Adipocyte (in vitro differentiated cells): Measurements from ENCODE around the gene RASSF5.
A peak's percentile ranks its signal among the peaks of the same experiment; 100 is the strongest.
"Not testable (repeated sequence)": the region's sequence is repeated elsewhere in the genome, so short reads cannot be mapped to it uniquely, and the experiment has no call there.

ENCODE experiments used
- DNase-seq: peaks from one replicate; pipeline ENCODE4 v3.0.0-alpha.2; 2015; ENCODE audit warnings: low read depth
- H3K27me3 ChIP-seq: replicated peaks from 2 replicates; pipeline ENCODE4 v1.7.0; 2013; ENCODE audit warnings: mild to moderate bottlenecking, low read length, moderate library complexity; ENCODE audit not compliant: control insufficient read depth, insufficient read depth
- H3K36me3 ChIP-seq: 2 replicates; pipeline ENCODE4 v1.7.0; 2013; ENCODE audit warnings: low read length, mild to moderate bottlenecking, moderate library complexity; ENCODE audit not compliant: control insufficient read depth, insufficient read depth, severe bottlenecking
- H3K4me1 ChIP-seq: 2 replicates; pipeline ENCODE4 v1.7.0; 2013; ENCODE audit warnings: mild to moderate bottlenecking, low read length, moderate library complexity; ENCODE audit not compliant: control insufficient read depth, insufficient read depth
- H3K4me3 ChIP-seq: 2 replicates; pipeline ENCODE4 v1.7.0; 2013; ENCODE audit warnings: mild to moderate bottlenecking, low read length, moderate library complexity
- H3K9ac ChIP-seq: 2 replicates; pipeline ENCODE4 v1.7.0; 2013; ENCODE audit warnings: mild to moderate bottlenecking, low read length, moderate library complexity
- H3K9me3 ChIP-seq: 2 replicates; pipeline ENCODE4 v1.7.0; 2013; ENCODE audit warnings: mild to moderate bottlenecking, low read length, moderate library complexity; ENCODE audit not compliant: control insufficient read depth

Gene RASSF5

GRCh38 chr1:206600527-206600926 is 93.2 kb downstream of the RASSF5 start:
- no peak for DNase-seq
- Histone ChIP-seq H3K9ac (no peak overlapping the region), H3K4me3 (no peak overlapping the region), H3K4me1 (peaks cover 16% of the 10 kb centered on the region), H3K9me3 (no peaks in the 10 kb centered on the region), H3K27me3 (no peaks in the 10 kb centered on the region), H3K36me3 (peaks cover 76% of the 10 kb centered on the region)

- no peak overlapping the region for H3K4me3 ChIP-seq
- no peak overlapping the region for H3K9ac ChIP-seq
Measured at GRCh38 chr1:206604861-206605260, 97.5 kb downstream of the RASSF5 start.

GRCh38 chr1:206606867-206607266 is 99.5 kb downstream of the RASSF5 start:
- Histone ChIP-seq H3K9me3 (no peaks in the 10 kb centered on the region), H3K9ac (no peak overlapping the region), H3K4me3 (no peak overlapping the region), H3K27me3 (no peaks in the 10 kb centered on the region), H3K4me1 (peaks cover 14% of the 10 kb centered on the region), H3K36me3 (peaks cover 42% of the 10 kb centered on the region)
- peak; percentile 23 for DNase-seq

More at GRCh38 chr1:206604861-206605260, 97.5 kb downstream of the RASSF5 start:
- DNase-seq: no peak
- Histone ChIP-seq H3K36me3 (peaks cover 46% of the 10 kb centered on the region), H3K27me3 (no peaks in the 10 kb centered on the region), H3K4me1 (peaks cover 19% of the 10 kb centered on the region), H3K9me3 (no peaks in the 10 kb centered on the region)

- H3K9ac ChIP-seq: no peak overlapping the region
- no peaks in the 10 kb centered on the region for H3K9me3 ChIP-seq
- H3K4me1 ChIP-seq: peaks cover 14% of the 10 kb centered on the region
- no peak overlapping the region for H3K4me3 ChIP-seq
- DNase-seq: peak; percentile 60
- H3K36me3 ChIP-seq: peaks cover 28% of the 10 kb centered on the region
- no peaks in the 10 kb centered on the region for H3K27me3 ChIP-seq
Measured at GRCh38 chr1:206608108-206608698, 100.9 kb downstream of the RASSF5 start.

- no peak for DNase-seq
- no peak overlapping the region for H3K9ac ChIP-seq
- peaks cover 17% of the 10 kb centered on the region for H3K36me3 ChIP-seq
- no peak overlapping the region for H3K4me3 ChIP-seq
- peaks cover 14% of the 10 kb centered on the region for H3K4me1 ChIP-seq
- no peaks in the 10 kb centered on the region for H3K27me3 ChIP-seq
- no peaks in the 10 kb centered on the region for H3K9me3 ChIP-seq
Measured at GRCh38 chr1:206609229-206609991, 102.1 kb downstream of the RASSF5 start.

- Histone ChIP-seq H3K4me1 (peaks cover 14% of the 10 kb centered on the region), H3K27me3 (no peaks in the 10 kb centered on the region)
- peak; percentile 98 for DNase-seq
Measured at GRCh38 chr1:206612129-206612876, 105.0 kb downstream of the RASSF5 start, which contains the start of gene EIF2D. Gene EIF2D, minus strand, starts transcription at chr1:206612465. Its CDS starts 123 bp downstream, at chr1:206612342.

GRCh38 chr1:206626396-206626795 is 119.1 kb downstream of the RASSF5 start:
- H3K4me1 ChIP-seq, DNase-seq, H3K4me3 ChIP-seq, H3K9me3 ChIP-seq, H3K27me3 ChIP-seq, H3K36me3 ChIP-seq, H3K9ac ChIP-seq: not testable (repeated sequence)

More at GRCh38 chr1:206612129-206612876, 105.0 kb downstream of the RASSF5 start, which contains the start of gene EIF2D:
- Histone ChIP-seq H3K9ac (peak within 1 kb of the TSS; percentile 98), H3K4me3 (peak within 1 kb of the TSS; percentile 97), H3K36me3 (no peaks in the 10 kb centered on the region), H3K9me3 (no peaks in the 10 kb centered on the region)

GRCh38 chr1:206628916-206629315 is 121.6 kb downstream of the RASSF5 start:
- Histone ChIP-seq H3K4me3 (no peak overlapping the region), H3K27me3 (no peaks in the 10 kb centered on the region), H3K9me3 (no peaks in the 10 kb centered on the region), H3K36me3 (no peaks in the 10 kb centered on the region), H3K9ac (no peak overlapping the region), H3K4me1 (peaks cover 8% of the 10 kb centered on the region)
- DNase-seq: no peak

- no peaks in the 10 kb centered on the region for H3K9me3 ChIP-seq
- peak; percentile 85 for DNase-seq
Measured at GRCh38 chr1:206631085-206631509, 123.8 kb downstream of the RASSF5 start.

GRCh38 chr1:206633708-206634121 is 126.4 kb downstream of the RASSF5 start:
- Histone ChIP-seq H3K4me3 (peak overlapping the region; percentile 95), H3K9ac (peak overlapping the region; percentile 89), H3K9me3 (no peaks in the 10 kb centered on the region), H3K4me1 (peaks cover 39% of the 10 kb centered on the region), H3K36me3 (no peaks in the 10 kb centered on the region), H3K27me3 (no peaks in the 10 kb centered on the region)
- DNase-seq: peak; percentile 68

More at GRCh38 chr1:206631085-206631509, 123.8 kb downstream of the RASSF5 start:
- Histone ChIP-seq H3K4me1 (peaks cover 21% of the 10 kb centered on the region), H3K4me3 (no peak overlapping the region), H3K9ac (peak overlapping the region; percentile 29), H3K36me3 (no peaks in the 10 kb centered on the region), H3K27me3 (no peaks in the 10 kb centered on the region)
